ENCODE data around the gene CNTN6.

DNA sequence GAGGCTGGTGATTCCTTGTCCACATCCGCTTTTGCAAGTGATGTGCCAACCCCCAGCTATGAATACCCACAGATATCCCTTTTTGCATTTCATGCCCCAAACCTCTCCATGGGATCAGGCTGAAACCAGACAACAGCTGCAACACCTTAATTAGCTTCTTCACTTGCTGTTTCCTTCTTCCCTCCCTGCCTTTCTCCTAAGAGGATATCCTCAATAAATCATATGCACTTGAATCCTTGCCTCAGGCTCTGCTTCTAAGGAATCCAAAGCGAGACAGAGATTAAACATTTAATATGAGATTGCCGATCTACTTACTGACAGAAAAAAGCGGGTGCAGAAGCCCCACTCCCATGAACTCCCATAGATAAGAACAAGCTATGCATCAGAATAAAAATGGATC lies 138.1 kb downstream of the CNTN6 start:
- TF ChIP-seq CTCF (conservative IDR thresholded peaks at IDR 0.05 in 1 of 2, IDR thresholded peaks at IDR 0.05 in 1 of 2; ENCODE audit: low read depth in 1 of 2, low read length in 2 of 2) (no peak), EZH2 (IDR thresholded peaks at IDR 0.05; ENCODE audit: low read length, missing control alignments) (no peak)
